GM12801 (cell line): Measurements from ENCODE around the gene WNT9A.

Source experiments
- TF ChIP-seq, protein P1 (sequence below): IDR thresholded peaks from one replicate; pipeline ENCODE4 v1.5.1; 2011; ENCODE audit warnings: control low read depth; ENCODE audit not compliant: insufficient read length; ENCODE audit errors: extremely low read depth

WNT9A gene

DNA sequence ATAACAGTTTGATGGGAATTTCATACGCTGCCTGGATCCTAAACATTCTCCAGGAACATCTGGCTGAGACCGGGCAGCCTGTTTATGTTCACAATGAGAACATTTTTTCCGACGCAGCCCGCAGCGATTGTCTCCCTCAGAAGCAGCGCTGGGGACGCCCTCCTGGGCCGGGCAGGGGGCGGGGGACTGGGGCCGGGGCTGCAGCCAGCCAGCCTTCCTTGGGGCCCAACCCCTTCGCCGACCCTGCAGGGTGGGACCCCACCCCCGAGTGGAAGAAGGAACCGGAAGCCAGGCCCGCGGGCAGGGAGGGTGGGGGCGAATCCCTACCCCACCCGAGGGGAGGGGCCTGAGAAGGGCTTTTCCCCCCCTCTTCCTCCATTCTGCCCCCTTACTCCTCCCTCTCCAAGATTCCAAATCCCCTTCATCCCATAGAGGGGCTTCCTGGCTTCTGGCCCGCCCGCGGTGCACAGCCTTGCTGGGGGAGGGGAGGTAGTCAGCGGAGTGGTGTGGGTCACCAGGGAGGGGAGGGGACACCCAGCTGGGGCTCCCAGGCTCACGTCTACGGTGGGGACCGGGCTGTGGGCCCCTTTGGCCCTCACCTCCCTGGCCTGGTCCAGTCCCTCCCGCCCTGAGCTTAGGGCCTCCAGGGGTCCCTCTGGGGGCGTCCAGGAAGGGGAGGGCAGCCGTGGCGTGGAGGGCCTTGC, 60.6 kb downstream of the WNT9A start:
- TF ChIP-seq, protein P1, sequence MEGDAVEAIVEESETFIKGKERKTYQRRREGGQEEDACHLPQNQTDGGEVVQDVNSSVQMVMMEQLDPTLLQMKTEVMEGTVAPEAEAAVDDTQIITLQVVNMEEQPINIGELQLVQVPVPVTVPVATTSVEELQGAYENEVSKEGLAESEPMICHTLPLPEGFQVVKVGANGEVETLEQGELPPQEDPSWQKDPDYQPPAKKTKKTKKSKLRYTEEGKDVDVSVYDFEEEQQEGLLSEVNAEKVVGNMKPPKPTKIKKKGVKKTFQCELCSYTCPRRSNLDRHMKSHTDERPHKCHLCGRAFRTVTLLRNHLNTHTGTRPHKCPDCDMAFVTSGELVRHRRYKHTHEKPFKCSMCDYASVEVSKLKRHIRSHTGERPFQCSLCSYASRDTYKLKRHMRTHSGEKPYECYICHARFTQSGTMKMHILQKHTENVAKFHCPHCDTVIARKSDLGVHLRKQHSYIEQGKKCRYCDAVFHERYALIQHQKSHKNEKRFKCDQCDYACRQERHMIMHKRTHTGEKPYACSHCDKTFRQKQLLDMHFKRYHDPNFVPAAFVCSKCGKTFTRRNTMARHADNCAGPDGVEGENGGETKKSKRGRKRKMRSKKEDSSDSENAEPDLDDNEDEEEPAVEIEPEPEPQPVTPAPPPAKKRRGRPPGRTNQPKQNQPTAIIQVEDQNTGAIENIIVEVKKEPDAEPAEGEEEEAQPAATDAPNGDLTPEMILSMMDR, result no peak

DNA sequence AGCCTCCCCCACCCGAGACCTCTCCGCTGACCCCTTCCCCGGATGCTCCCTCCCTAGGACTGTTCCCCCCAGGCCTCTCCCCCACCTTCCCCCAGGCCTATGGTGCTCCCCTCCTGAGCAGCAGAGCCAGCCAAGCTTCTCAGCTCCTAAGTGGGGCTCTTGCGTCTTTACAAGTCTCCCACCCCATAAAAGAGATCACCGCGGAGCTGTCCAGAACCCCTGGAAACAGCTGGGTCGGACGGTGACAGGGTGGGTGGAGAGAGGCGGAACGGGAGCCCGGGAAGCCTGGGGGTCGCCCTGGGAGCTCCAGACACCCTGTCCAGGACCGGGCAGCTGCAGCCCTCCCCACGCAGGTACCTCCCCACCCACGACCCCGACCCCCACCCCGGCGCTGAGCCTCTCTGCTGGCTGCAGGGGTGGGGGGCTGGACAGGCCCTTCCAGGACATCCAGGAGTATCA, 61.2 kb downstream of the WNT9A start:
- TF ChIP-seq, protein P1, result no peak

DNA sequence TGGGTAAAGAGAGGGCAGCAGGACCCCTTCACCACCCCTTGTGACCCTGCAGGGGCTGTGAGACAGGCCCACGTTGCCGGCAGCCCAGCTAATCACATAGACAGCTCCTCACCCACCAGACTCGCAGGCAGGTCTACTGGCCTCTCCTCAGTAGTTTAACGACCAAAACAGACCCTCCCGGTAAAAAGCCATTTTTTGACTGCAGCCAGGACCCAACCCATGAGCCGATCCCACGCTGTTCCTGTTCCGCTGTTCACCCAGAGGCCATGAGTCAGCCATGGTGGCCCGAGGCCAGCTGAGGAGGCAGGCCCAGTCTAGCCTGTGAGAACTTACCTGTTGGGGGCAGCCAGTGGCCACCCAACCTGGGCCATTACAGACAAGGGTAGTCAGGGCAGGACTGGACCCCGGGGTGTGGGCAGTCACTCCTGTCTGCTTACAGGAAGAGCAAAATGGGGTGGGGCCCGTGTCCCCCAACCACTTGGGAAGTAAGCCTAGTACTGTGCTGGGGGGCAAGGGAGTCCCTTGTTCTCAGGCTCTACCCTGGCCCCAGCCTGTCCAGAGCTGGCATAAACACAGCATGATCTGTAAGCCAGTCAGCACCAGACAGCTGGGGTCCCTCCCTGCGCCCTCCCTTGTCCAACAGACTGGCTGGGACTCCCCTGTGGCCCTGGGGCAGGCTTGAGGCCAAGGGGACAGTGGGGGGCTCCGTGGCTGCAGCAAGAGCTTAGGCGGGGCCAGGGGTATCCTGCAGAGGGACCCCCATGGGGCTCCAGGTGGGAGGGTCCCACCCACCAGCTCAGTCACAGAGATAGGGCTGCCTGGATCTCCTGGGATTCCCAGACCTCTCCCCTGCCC, 61.9 kb downstream of the WNT9A start:
- TF ChIP-seq, protein P1, result no peak

DNA sequence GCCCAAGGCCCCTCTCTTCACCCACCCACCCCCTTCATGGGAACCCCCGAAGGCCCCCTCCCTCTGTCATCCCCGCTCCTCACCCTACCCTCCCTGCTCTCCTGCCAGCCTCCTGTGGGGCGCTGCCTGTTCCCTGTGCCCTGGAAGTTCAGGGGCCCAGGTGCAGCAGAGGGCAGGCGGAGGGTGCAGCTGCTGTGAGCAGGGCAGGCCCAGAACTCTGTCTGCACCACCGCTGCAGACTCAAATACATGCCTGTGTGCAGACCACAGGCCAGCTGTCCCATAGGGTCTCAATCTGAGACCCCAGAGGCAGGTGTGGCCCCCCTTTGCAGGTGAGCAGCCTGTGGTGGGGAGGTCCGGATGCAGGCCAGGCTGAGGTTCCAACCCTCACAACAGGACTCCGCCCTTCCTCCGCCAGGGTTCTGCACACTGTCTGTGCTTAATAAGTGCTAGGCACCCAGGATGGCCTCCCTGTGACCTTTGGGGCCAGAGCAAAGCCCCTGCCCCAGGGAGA, 62.5 kb downstream of the WNT9A start:
- TF ChIP-seq, protein P1, result no peak

DNA sequence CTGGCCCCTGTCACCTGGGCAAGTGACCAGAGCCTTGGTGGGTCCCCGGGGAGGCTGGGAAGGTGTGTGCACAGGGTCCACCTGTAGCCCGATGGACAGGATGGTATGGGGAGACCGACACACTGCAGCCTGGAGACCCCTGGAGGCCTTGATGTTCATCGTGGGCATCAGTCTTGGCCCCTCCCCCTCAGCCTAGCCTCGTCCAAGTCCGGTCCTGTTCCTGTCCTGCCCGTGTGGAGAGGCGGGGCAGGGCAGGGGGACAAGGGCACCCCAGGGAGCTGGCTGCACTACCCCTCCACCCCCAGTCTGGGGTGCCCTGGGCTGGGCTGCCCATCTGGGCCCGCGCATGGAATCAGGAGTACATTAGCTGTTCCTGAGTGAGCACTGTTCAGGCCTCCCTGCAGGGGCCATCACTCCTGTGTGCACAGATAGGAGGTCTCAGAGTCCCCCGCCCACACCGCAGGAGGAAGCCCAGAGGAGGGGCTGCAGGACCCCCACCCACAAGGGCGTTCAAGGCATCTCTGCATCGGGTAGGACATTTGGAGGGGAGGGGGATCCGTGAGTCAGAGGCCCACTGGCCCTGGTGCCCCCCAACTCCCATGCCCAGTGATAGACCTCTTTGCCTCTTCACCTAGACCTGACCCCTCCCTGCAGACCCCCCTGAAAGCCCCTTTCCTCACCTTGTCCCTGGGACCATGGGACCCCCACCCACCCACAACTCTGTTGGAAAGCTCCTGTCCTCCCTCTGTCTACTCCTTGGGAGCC, 63.2 kb downstream of the WNT9A start:
- TF ChIP-seq, protein P1, result no peak

DNA sequence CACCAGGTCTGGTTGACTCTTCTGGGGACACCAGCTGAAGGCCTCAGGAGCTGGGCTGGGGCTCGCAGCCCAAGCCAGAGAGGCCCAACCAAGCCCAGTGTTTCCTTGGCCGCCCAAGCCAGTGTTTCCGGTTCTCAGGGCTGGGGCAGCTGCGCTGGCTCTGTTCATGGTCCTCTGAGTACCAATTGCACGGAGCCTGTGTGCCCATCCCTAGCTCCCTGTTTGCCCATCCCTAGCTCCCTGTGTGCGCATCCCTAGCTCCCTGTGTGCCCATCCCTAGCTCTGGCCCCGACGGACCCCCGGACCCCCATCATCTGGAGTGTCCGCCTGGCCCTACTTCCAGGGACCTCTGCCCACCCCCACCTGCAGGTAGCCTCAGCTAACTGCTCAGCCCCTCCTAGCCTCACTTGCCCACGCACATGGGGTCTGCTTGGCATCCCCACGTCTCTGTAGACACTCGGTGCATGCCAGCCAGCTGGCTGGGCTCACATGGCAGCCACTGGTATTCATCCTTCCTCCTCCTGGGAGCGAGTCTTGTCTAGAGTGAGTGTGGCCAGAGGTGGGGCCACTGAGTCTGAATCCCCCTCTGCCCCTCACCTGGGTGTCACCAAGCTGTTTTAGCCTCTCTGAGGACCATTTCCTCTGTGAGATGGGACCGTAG, 64.0 kb downstream of the WNT9A start:
- TF ChIP-seq, protein P1, result no peak
